SK-N-MC (cell line): ENCODE measurements around the gene FSCN2.

Experiments
- DNase-seq: peaks from one replicate; pipeline ENCODE4 v3.0.0-alpha.2; 2011; ENCODE audit warnings: low read depth, low spot score
- H3K27ac ChIP-seq: fragments of 200-600 bp; sonication (generic); 2 replicates; pipeline ENCODE4 v1.5.1; 2016; ENCODE audit warnings: mixed run types
- H3K36me3 ChIP-seq: fragments of 200-600 bp; sonication (generic); 2 replicates; pipeline ENCODE4 v1.6.1; 2017; ENCODE audit warnings: antibody characterized with exemption, low read length, mixed read lengths; ENCODE audit not compliant: insufficient read depth
- H3K4me3 ChIP-seq: fragments of 200-600 bp; sonication (generic); 2 replicates; pipeline ENCODE4 v1.5.1; 2016
- H3K9ac ChIP-seq: fragments of 200-600 bp; sonication (generic); 2 replicates; pipeline ENCODE4 v1.8.0; 2017; ENCODE audit warnings: mixed run types, mixed read lengths; ENCODE audit not compliant: insufficient read length
- H3K9me3 ChIP-seq: fragments of 200-600 bp; sonication (generic); 2 replicates; pipeline ENCODE4 v1.6.1; 2017; ENCODE audit warnings: low read depth, mild to moderate bottlenecking, antibody characterized with exemption, low read length, moderate library complexity, mixed read lengths
- EZH2 ChIP-seq: fragments of 200-600 bp; sonication (generic); IDR thresholded peaks from one replicate; pipeline ENCODE4 v1.6.1; 2017; ENCODE audit warnings: antibody characterized with exemption
- FOXP2 ChIP-seq: optimal IDR thresholded peaks from 2 replicates; pipeline ENCODE3; 2011; ENCODE audit warnings: mild to moderate bottlenecking, moderate library complexity; ENCODE audit not compliant: insufficient read depth; ENCODE audit errors: extremely low read length, control extremely low read depth
- POLR2AphosphoS5 ChIP-seq: IDR thresholded peaks from 2 replicates; pipeline ENCODE4 v1.6.1; 2012; ENCODE audit warnings: mild to moderate bottlenecking, low read depth, low read length, borderline replicate concordance

FSCN2 gene

DNA sequence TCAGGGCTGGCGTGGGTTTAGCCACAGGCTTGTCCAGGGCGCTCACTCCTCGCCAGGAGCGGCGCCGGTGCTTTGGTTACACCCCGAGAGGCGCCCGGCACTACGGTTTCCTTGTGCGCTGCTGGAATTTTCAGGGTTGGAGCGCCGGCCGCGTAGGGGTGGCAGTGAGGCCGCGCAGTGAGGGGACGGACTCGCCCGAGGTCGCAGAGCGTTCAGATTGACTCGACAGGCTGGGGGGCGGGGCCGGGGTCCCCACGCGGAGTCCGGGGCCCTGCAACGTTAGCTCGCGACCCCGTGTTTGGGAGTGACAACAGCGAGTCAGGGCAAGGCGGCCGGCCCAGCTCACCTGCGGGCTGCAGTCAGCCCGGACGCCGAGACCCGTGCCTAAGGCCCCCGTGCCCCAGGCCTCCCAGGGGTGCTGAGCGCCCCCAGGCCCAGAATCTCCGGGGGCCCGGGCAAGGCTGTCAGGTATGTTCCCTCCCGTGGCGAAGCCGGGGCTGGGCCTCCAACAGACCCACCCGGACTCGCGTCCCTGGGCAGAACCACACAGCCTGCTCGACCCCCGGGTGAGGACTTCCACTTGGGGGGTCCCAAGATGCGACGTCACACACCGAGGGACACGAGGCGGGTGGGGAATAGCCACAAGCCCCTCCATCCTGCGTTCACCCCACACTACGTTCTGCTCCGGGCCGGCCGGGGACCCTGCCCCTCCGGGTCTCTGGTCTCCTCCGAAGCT, 14.3 kb upstream of the FSCN2 start:
- H3K9me3 ChIP-seq = no peaks in the 10 kb centered on the region
- no peak overlapping the region for H3K9ac ChIP-seq
- no peak overlapping the region for H3K27ac ChIP-seq
- TF ChIP-seq EZH2 = no peak
- H3K4me3 ChIP-seq = no peak overlapping the region
- H3K36me3 ChIP-seq = peaks cover 33% of the 10 kb centered on the region
- no peak for DNase-seq

DNA sequence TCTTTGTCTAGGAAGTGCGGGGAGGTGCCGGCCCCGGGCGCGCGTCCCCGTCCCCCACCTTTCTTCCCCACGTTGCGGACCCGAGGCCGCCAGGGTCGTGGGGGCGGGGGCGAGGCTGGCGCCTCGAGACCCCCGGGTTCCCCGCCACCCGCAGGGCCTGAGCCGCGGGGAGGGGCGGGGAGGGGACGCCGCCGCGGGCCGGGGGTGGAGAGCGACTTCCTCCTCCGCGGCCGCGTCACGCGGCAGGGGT, 13.8 kb upstream of the FSCN2 start:
- Histone ChIP-seq H3K9me3 (no peaks in the 10 kb centered on the region), H3K4me3 (no peak overlapping the region), H3K36me3 (peaks cover 28% of the 10 kb centered on the region), H3K27ac (no peak overlapping the region), H3K9ac (no peak overlapping the region)
- no peak for TF ChIP-seq POLR2AphosphoS5
- no peak for DNase-seq

DNA sequence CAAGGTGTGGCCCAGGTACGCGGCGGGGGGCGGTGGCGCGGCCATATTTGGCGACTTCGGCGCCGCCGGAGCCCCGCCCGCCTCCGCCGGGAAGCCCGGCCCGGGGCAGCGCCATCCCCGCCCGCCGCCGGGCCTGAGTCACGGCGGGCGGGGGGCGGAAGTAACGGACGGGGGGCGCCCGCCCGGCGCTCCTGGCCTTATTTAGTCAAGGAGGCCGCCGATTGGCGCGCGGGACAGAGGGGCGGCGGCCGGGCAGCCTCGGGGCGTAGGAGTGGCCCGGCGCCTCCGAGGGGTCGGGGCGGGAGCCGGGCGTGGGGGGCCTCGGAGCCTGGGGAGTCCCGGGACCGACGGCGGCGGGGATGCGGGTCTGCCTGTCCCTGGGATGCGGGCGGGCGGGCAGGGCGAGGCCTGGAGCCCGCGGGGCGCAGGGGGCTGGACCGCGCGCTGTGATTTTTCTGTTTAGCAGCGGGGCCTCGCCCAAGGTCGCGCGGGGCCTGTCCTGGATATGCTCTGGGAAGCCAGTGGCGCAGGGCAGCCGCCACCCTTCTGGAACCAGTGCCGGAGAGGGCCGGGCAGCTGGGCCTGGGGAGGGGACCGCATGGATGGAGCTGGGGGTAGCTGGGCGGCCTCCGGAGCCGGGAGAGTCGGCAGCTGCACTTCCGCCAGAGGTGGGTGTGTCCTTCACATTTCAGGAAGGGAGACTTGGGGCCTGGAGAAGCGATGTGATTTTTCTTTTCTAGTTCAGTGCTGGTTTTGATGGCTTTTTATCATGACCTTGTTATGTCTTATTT, 13.2 kb upstream of the FSCN2 start:
- no peak overlapping the region for H3K9ac ChIP-seq
- no peak overlapping the region for H3K4me3 ChIP-seq
- no peak for DNase-seq
- H3K36me3 ChIP-seq = peaks cover 23% of the 10 kb centered on the region
- H3K27ac ChIP-seq = no peak overlapping the region
- no peaks in the 10 kb centered on the region for H3K9me3 ChIP-seq
- TF ChIP-seq POLR2AphosphoS5 (no peak), EZH2 (no peak), FOXP2 (no peak)

DNA sequence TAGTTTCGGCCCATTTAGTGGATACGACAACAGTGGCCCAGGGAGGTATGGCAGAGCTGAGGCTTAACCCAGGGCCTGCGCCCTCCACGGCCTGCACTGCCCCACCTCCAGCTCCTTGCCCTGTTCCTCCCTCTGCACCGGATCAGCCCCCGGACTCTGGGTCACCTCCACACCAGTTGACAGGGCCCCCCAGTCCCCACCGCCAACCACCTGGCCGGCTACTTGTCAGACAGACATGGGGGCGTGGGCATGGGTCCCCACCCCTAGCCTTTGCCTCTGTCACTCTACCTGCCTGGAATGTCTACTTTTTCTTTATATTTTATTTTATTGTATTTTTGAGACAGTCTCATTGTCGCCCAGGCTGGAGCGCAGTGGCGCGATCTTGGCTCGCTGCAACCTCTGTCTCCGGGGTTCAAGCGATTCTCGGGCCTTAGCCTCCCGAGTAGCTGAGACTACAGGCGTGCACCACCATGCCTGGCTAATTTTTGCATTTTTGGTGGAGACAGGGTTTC, 12.6 kb upstream of the FSCN2 start:
- TF ChIP-seq FOXP2 (no peak), POLR2AphosphoS5 (no peak), EZH2 (no peak)
- Histone ChIP-seq H3K27ac (peak overlapping the region; percentile 68; the same call in 1 of the 2 replicates), H3K9me3 (no peaks in the 10 kb centered on the region), H3K36me3 (peaks cover 16% of the 10 kb centered on the region), H3K9ac (no peak overlapping the region), H3K4me3 (no peak overlapping the region)
- DNase-seq = no peak

DNA sequence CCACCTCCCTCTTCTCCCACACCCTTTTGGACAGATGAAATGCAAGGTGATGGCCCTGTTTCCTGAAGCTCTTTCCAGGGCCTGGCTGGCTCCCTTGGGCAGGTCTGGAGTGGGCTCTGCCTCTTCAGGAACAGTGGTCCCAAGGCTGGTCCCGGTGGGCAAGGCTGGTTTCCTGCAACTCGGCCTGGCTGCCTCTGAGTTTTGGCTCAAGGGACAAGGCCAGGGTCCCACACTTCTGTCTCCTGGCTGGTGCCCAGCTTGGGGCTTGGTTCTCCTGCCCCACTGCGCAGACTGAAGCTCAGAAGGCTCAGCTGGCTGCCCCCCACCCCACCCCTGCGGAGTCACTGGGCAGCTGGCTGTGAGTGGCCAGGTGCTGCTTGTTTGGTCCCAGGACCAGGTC, 11.7 kb upstream of the FSCN2 start:
- Histone ChIP-seq H3K4me3 (no peak overlapping the region), H3K9me3 (no peaks in the 10 kb centered on the region), H3K9ac (no peak overlapping the region), H3K27ac (peak overlapping the region; percentile 68), H3K36me3 (peaks cover 8% of the 10 kb centered on the region)
- no peak for DNase-seq
- TF ChIP-seq FOXP2 = no peak
- TF ChIP-seq POLR2AphosphoS5 = no peak
- no peak for TF ChIP-seq EZH2

DNA sequence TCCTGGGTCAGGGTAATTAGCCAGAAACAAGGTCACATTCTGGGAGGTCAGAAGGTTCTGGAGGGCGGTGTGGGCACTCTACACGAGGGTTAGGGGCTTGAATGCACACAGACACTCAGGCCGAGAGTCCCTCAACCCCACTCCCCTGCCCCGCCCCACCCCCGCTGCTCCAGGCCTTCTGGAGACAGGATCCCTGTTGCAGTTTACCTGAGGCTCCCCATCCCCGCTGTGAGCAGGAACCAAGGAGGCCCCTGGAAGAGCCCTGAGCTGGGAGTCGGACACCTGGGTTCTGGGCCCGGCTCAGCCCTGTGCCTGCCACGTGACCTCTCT, 11.2 kb upstream of the FSCN2 start:
- TF ChIP-seq EZH2 (no peak), POLR2AphosphoS5 (no peak)
- H3K27ac ChIP-seq = no peak overlapping the region
- no peak for DNase-seq
- H3K4me3 ChIP-seq = no peak overlapping the region
- H3K9me3 ChIP-seq = no peaks in the 10 kb centered on the region
- peaks cover 2% of the 10 kb centered on the region for H3K36me3 ChIP-seq
- H3K9ac ChIP-seq = peak overlapping the region; percentile 1

DNA sequence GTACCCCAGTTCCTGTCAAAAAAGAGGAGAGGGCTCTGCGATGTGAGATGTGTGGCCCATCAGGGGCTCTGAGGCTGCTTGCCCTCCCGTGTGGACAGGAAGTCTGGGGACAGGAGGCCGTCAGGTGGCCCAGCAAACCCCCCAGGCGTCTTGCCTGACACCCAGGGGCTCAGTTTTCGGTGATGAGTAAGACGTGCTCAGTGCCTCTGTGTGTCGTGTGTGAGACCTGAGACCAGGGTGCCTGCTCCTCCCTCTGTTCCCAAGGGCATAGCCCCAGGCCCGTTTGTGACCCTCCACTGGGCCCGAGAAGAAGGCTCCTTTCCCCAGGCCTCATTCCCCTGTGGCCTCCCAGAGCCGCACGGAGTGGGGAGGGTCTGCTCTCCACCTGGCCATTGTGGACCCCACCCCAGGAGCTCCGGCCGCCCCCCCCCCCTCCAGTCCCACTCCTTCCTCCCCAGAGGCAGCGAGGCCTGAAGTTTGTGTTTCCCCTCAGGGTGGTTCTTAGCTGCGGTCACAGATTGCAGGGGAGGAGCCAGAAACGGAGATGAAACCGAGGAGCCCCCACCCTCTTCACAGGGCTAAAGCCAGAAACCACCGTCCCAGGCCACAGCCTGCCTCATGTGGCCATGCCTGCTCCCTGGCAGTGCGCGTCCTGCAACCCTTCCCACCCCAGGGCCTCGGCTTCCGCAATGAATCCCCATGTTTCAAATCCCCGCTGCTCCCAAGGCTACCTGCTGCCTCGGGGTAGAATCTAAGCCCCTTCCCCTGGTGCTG, 10.7 kb upstream of the FSCN2 start:
- no peaks in the 10 kb centered on the region for H3K9me3 ChIP-seq
- no peak for TF ChIP-seq POLR2AphosphoS5
- TF ChIP-seq FOXP2 = no peak
- TF ChIP-seq EZH2 = no peak
- no peak overlapping the region for H3K27ac ChIP-seq
- no peaks in the 10 kb centered on the region for H3K36me3 ChIP-seq
- H3K4me3 ChIP-seq = no peak overlapping the region
- peak overlapping the region; percentile 1 for H3K9ac ChIP-seq
- no peak for DNase-seq

DNA sequence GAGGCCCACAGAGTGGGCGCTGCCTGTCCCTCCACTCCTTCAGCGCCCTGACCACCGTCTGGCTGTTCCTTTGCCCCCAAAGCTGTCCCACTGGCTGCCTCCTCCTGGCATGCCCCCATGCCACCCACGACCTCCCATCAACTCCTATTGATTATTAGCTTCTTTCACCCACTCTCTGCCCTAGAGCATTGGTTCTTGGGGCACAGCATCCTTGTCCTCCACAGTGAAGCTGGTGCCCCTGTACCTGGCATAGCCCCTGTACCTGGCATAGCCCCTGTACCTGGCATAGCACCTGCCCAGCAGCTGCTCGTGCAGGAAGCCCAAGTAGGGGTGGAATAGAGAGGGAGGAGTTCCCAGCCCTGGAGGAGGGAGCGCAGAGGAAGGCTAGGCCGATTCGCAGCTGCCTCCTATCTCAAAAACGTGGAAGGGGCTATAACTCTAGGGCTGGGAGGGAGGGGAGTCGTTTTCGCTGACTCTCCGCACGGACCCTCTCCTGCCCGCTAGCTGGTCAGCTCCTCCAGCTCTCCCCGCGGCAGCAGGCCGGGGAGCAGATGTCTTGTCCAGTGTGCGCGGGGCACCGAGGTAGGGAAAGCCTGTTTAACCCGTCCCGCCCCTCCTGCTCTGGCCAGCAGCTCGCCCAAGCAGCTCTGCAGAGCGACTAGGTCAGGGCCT, 9.9 kb upstream of the FSCN2 start:
- DNase-seq = no peak
- H3K36me3 ChIP-seq = no peaks in the 10 kb centered on the region
- no peaks in the 10 kb centered on the region for H3K9me3 ChIP-seq
- no peak overlapping the region for H3K4me3 ChIP-seq
- H3K27ac ChIP-seq = no peak overlapping the region
- TF ChIP-seq POLR2AphosphoS5 (no peak), EZH2 (no peak), FOXP2 (no peak)
- H3K9ac ChIP-seq = no peak overlapping the region
